B cell (primary cell): ENCODE measurements around the gene RPS21. TPM values are rescaled to one million over a fixed set of nuclear protein-coding genes. Genes with fewer than 3 reads are reported as not detected.

Experiments
- ATAC-seq: fragments of 200-7000 bp; cut with Tn5 transposase; one replicate; pipeline ENCODE4 v1.10.0; 2021; ENCODE audit warnings: low read depth, mild to moderate bottlenecking, moderate number of reproducible peaks, moderate library complexity
- CTCF ChIA-PET: fragments of 350-600 bp; sonication (Branson Sonifier 250); formaldehyde crosslinking; loops from one replicate; lab custom pipeline; 2021; ENCODE audit warnings: antibody characterized with exemption, inconsistent platforms; lab: Charles Lee
- POLR2A ChIA-PET: fragments of 350-600 bp; sonication (Branson Sonifier 250); formaldehyde crosslinking; loops from one replicate; lab custom pipeline; 2021; ENCODE audit warnings: antibody characterized with exemption; lab: Charles Lee
- DNase-seq: peaks from one replicate; pipeline ENCODE4 v3.0.0; 2013
- H2AFZ ChIP-seq: 2 replicates; pipeline ENCODE4 v1.6.1; 2012; ENCODE audit warnings: mild to moderate bottlenecking, low read depth, low read length; ENCODE audit not compliant: insufficient read depth, poor library complexity, severe bottlenecking
- H3K27ac ChIP-seq, 2 donors: 1 replicate in 1 of 2; 2 replicates in 1 of 2; pipeline ENCODE4 v1.5.1; 2012 to 2013; ENCODE audit warnings: low read length in 2 of 2, mild to moderate bottlenecking in 2 of 2, moderate library complexity in 1 of 2
- H3K27me3 ChIP-seq, 4 experiments: fragments of 200-600 bp in 1 of 4; sonication (generic) in 1 of 4; replicated peaks in 1 of 4; 1 replicate in 2 of 4; 2 replicates in 2 of 4; pipeline versions ENCODE4 v1.6.1 to v1.7.0; 2013 to 2016; ENCODE audit warnings: low read length in 3 of 4, mild to moderate bottlenecking in 2 of 4, mixed read lengths in 1 of 4, moderate library complexity in 1 of 4; ENCODE audit not compliant: insufficient read depth in 4 of 4, control insufficient read depth in 3 of 4; ENCODE audit errors: control extremely low read depth in 1 of 4
- H3K36me3 ChIP-seq, 2 experiments: replicated peaks in 1 of 2; 1 replicate in 1 of 2; 2 replicates in 1 of 2; pipeline versions ENCODE4 v1.6.1 to v1.7.1; 2013; ENCODE audit warnings: low read length in 1 of 2; ENCODE audit not compliant: insufficient read depth in 2 of 2, control insufficient read depth in 1 of 2; ENCODE audit errors: control extremely low read depth in 1 of 2, extremely low read depth in 1 of 2
- H3K4me1 ChIP-seq, 2 donors: fragments of 200-600 bp in 1 of 2; sonication (generic) in 1 of 2; 1 replicate in 1 of 2; 2 replicates in 1 of 2; pipeline versions ENCODE4 v1.5.1 to v1.6.1; 2013 to 2017; ENCODE audit warnings: low read length in 2 of 2; ENCODE audit not compliant: control insufficient read depth in 2 of 2, insufficient read depth in 2 of 2
- H3K4me2 ChIP-seq: replicated peaks from 2 replicates; pipeline ENCODE3; 2012; ENCODE audit warnings: mild to moderate bottlenecking, low read depth, low read length; ENCODE audit not compliant: poor library complexity, severe bottlenecking
- H3K4me3 ChIP-seq, 5 experiments: fragments of 200-600 bp in 1 of 5; sonication (generic) in 1 of 5; 1 replicate in 3 of 5; 2 replicates in 2 of 5; pipeline versions ENCODE4 v1.5.1 to v1.7.0; 2011 to 2016; ENCODE audit warnings: low read length in 4 of 5, mild to moderate bottlenecking in 4 of 5, low read depth in 2 of 5, control low read depth in 1 of 5, moderate library complexity in 1 of 5; ENCODE audit not compliant: insufficient read depth in 1 of 5; ENCODE audit errors: control extremely low read depth in 1 of 5, extremely low read depth in 1 of 5
- H3K79me2 ChIP-seq: fragments of 200-600 bp; sonication (generic); one replicate; pipeline ENCODE4 v1.6.0; 2016; ENCODE audit warnings: low read length; ENCODE audit not compliant: control insufficient read depth, insufficient read depth
- H3K9ac ChIP-seq: fragments of 200-600 bp; sonication (generic); 2 replicates; pipeline ENCODE4 v1.6.1; 2017; ENCODE audit warnings: mild to moderate bottlenecking, low read length, moderate library complexity
- H3K9me3 ChIP-seq, 3 donors: one replicate each; pipeline versions ENCODE4 v1.6.1 to v1.7.1; 2013; ENCODE audit warnings: low read length in 2 of 3; ENCODE audit not compliant: control insufficient read depth in 2 of 3, insufficient read depth in 1 of 3; ENCODE audit errors: control extremely low read depth in 1 of 3
- H4K20me1 ChIP-seq: 2 replicates; pipeline ENCODE4 v1.6.0; 2012; ENCODE audit warnings: mild to moderate bottlenecking, low read length; ENCODE audit not compliant: insufficient read depth, control insufficient read depth, poor library complexity, severe bottlenecking
- H3K27ac Mint-ChIP-seq: one replicate; pipeline ENCODE4 v1.8.0; 2021; ENCODE audit warnings: mixed read lengths
- H3K27me3 Mint-ChIP-seq: one replicate; pipeline ENCODE4 v1.8.0; 2021; ENCODE audit warnings: mixed read lengths
- H3K4me1 Mint-ChIP-seq: one replicate; pipeline ENCODE4 v1.8.0; 2021; ENCODE audit warnings: mixed read lengths
- H3K4me3 Mint-ChIP-seq: one replicate; pipeline ENCODE4 v1.8.0; 2021; ENCODE audit warnings: mixed read lengths
- H3K9me3 Mint-ChIP-seq: one replicate; pipeline ENCODE4 v1.8.0; 2022; ENCODE audit warnings: mixed read lengths; ENCODE audit not compliant: insufficient read depth
- CTCF ChIP-seq: fragments of 200-600 bp; IDR thresholded peaks from one replicate; pipeline ENCODE4 v1.8.0; 2022; ENCODE audit warnings: antibody characterized with exemption, mild to moderate bottlenecking
- EZH2 ChIP-seq: IDR thresholded peaks from 2 replicates; pipeline ENCODE4 v1.6.1; 2012; ENCODE audit warnings: borderline replicate concordance, low read depth, mild to moderate bottlenecking, moderate library complexity, low read length; ENCODE audit not compliant: insufficient read depth, poor library complexity, severe bottlenecking
- WGBS: methylation state at CpG from one replicate; pipeline ENCODE4 v1.1.5; 2013; ENCODE audit warnings: missing lambda C conversion rate; ENCODE audit not compliant: insufficient coverage; 5-methylcytosine and 5-hydroxymethylcytosine counted together
- intact Hi-C: fragments of 100-400 bp; cut with micrococcal nuclease; formaldehyde crosslinking; loops from one replicate; pipeline ENCODE4 v1.10.0; 2022
- polyA plus RNA-seq: library from polyadenylated mRNA; depleted of rRNA; stranded (reverse); fragments of >200 nt; gene quantifications from 2 replicates; pipeline ENCODE4 v1.2.3, GENCODE V29; 2012
- total RNA-seq, 2 donors: library from RNA; stranded (reverse); fragments of 120-200 nt in 1 of 2; gene quantifications; 1 replicate in 1 of 2; 2 replicates in 1 of 2; pipeline versions ENCODE4 v1.2.3 to v1.2.4, GENCODE V29; 2013 to 2022

RPS21 gene
- total and polyA plus RNA-seq, 2 donors (not counting 1 experiment from before 2014, with no cell fraction given): 2,653 to 9,603 TPM

- peaks cover 6% of the 10 kb centered on the region for H4K20me1 ChIP-seq
- H3K27ac ChIP-seq: no peak overlapping the region
- H3K4me3 ChIP-seq: peak overlapping the region in 4 of 5 experiments; percentile 50 to 70 (median 61)
- H3K27me3 ChIP-seq: peaks cover 0 to 42% (median 12%) of the 10 kb centered on the region in 4 experiments
- no peaks in the 10 kb centered on the region for H3K79me2 ChIP-seq
- no peak for TF ChIP-seq EZH2
- no peak for TF ChIP-seq CTCF
- H3K9ac ChIP-seq: peak overlapping the region; percentile 62
- ATAC-seq (no peak), DNase-seq (peak; percentile 28)
- H2AFZ ChIP-seq: peak overlapping the region; percentile 70
- peaks cover 19% of the 10 kb centered on the region for H3K4me1 Mint-ChIP-seq
- no peaks in the 10 kb centered on the region for H3K9me3 Mint-ChIP-seq
- H3K4me1 ChIP-seq: peaks cover 25 to 31% of the 10 kb centered on the region in 2 donors
- peak overlapping the region; percentile 80 for H3K4me3 Mint-ChIP-seq
- WGBS: 3% methylated on average over 7 of the region's 15 CpGs
- CTCF ChIA-PET: interaction anchor here (0.9 to 4.2 kb wide), 9 partner anchors 9 to 131 kb away, joined by 3 to 27 read pairs (median 4); no protein-coding TSS in a partner anchor
- intact Hi-C loops: no loop called here
- peaks cover 0 to 4% (median 0%) of the 10 kb centered on the region in 3 donors for H3K9me3 ChIP-seq
- H3K27me3 Mint-ChIP-seq: peaks cover 6% of the 10 kb centered on the region
- H3K4me2 ChIP-seq: peak overlapping the region; percentile 93
- POLR2A ChIA-PET: interaction anchor here (4.2 kb wide), 1 partner anchor 29 kb away, joined by 43 read pairs; no protein-coding TSS in a partner anchor
- no peaks in the 10 kb centered on the region for H3K36me3 ChIP-seq
- no peak overlapping the region for H3K27ac Mint-ChIP-seq
These were observed 18.4 kb upstream of the RPS21 start for GRCh38 chr20:62368392-62368975.
